Stimulated activated CD4-positive, alpha-beta T cell treated with anti-CD3 and anti-CD28 coated beads, Interleukin-12 subunit alpha, Interleukin-12 subunit beta, amount 100 ng/mL, for 48 hours (primary cell): ENCODE data around the gene ADRB1.
A peak's percentile ranks its signal among the peaks of the same experiment; 100 is the strongest.

Experiments
- DNase-seq, 3 donors: peaks; one replicate each; pipeline ENCODE4 v3.0.0-alpha.2; 2020; ENCODE audit warnings: low read depth in 2 of 3, low spot score in 1 of 3

Gene ADRB1

GRCh38 chr10:114026189-114027040 lies 17.3 kb upstream of the ADRB1 start:
- no peak for DNase-seq

- DNase-seq = no peak
These were observed 16.6 kb upstream of the ADRB1 start for GRCh38 chr10:114027041-114027394.

- no peak for DNase-seq
These were observed 15.7 kb upstream of the ADRB1 start for GRCh38 chr10:114027951-114028350.

GRCh38 chr10:114028425-114028824 lies 15.2 kb upstream of the ADRB1 start:
- no peak for DNase-seq

- DNase-seq = no peak
These were observed 14.0 kb upstream of the ADRB1 start for GRCh38 chr10:114029655-114030054.

GRCh38 chr10:114030140-114030539 lies 13.5 kb upstream of the ADRB1 start:
- DNase-seq = no peak

- DNase-seq = no peak
These were observed 12.3 kb upstream of the ADRB1 start for GRCh38 chr10:114031073-114031972.

- DNase-seq = no peak
These were observed 10.1 kb upstream of the ADRB1 start for GRCh38 chr10:114033566-114033965.

- no peak for DNase-seq
These were observed 8.6 kb upstream of the ADRB1 start for GRCh38 chr10:114034923-114035645.

- no peak for DNase-seq
These were observed 7.9 kb upstream of the ADRB1 start for GRCh38 chr10:114035791-114036190.

GRCh38 chr10:114038819-114039218 lies 4.8 kb upstream of the ADRB1 start:
- DNase-seq = no peak

GRCh38 chr10:114041166-114041565 lies 2.5 kb upstream of the ADRB1 start:
- no peak for DNase-seq

- DNase-seq = no peak
These were observed 653 bp upstream of the ADRB1 start for GRCh38 chr10:114042895-114043531.

- DNase-seq = no peak
These were observed 825 bp downstream of the ADRB1 start for GRCh38 chr10:114044247-114045135.

- peak in 1 of 3 donors; percentile 3 for DNase-seq
These were observed 1.7 kb downstream of the ADRB1 start for GRCh38 chr10:114045136-114046086.

GRCh38 chr10:114046087-114046458 lies 2.4 kb downstream of the ADRB1 start:
- DNase-seq = no peak

GRCh38 chr10:114048472-114048871 lies 4.8 kb downstream of the ADRB1 start:
- DNase-seq = no peak

- no peak for DNase-seq
These were observed 8.0 kb downstream of the ADRB1 start for GRCh38 chr10:114051714-114052113.

GRCh38 chr10:114052255-114052654 lies 8.6 kb downstream of the ADRB1 start:
- DNase-seq = no peak
